Natural killer cell treated with Interleukin-12 subunit alpha and Interleukin-12 subunit beta and Interleukin-15 and Interleukin-18, amount 100 ng/mL, for 72 hours (primary cell): ENCODE data around the gene ST8SIA1. TPM values are rescaled to one million over a fixed set of nuclear protein-coding genes. Genes with fewer than 3 reads are reported as not detected.
"Not testable (repeated sequence)": the region's sequence is repeated elsewhere in the genome, so short reads cannot be mapped to it uniquely, and the experiment has no call there.

Experiments
- ATAC-seq, 2 donors: fragments of 150-1000 bp; cut with Tn5 transposase in 1 of 2; sonication (Bioruptor Pico), chemical (Tn5 transposase) in 1 of 2; 2 replicates each; pipeline ENCODE4 v1.10.0; 2021
- DNase-seq: peaks from one replicate; pipeline ENCODE4 v3.0.0; 2022; ENCODE audit warnings: low spot score
- H3K27ac Mint-ChIP-seq, 2 donors: 1 replicate in 1 of 2; 2 replicates in 1 of 2; pipeline ENCODE4 v1.8.0; 2022; ENCODE audit warnings: mixed read lengths in 2 of 2, mild to moderate bottlenecking in 1 of 2, moderate library complexity in 1 of 2
- H3K27me3 Mint-ChIP-seq, 2 donors: 1 replicate in 1 of 2; 2 replicates in 1 of 2; pipeline ENCODE4 v1.8.0; 2022; ENCODE audit warnings: mixed read lengths in 2 of 2
- H3K36me3 Mint-ChIP-seq: one replicate; pipeline ENCODE4 v1.8.0; 2022; ENCODE audit warnings: mixed read lengths
- H3K4me1 Mint-ChIP-seq, 2 donors: 1 replicate in 1 of 2; 2 replicates in 1 of 2; pipeline ENCODE4 v1.8.0; 2022; ENCODE audit warnings: low read depth in 2 of 2, mixed read lengths in 2 of 2, mild to moderate bottlenecking in 1 of 2
- H3K4me3 Mint-ChIP-seq: one replicate; pipeline ENCODE4 v1.8.0; 2022; ENCODE audit warnings: mixed read lengths
- H3K9me3 Mint-ChIP-seq: 2 replicates; pipeline ENCODE4 v1.8.0; 2022; ENCODE audit warnings: mixed read lengths
- total RNA-seq, 2 donors: library from RNA; stranded (reverse); gene quantifications; one replicate each; pipeline ENCODE4 v1.2.3, GENCODE V29; 2022

Gene ST8SIA1
- total RNA-seq = under 1 TPM; 0.19 to 0.81 TPM

GRCh38 chr12:22334410-22335100 is at the start of gene ST8SIA1:
Gene ST8SIA1, minus strand, starts transcription at chr12:22334707. Its CDS starts 475 bp downstream, at chr12:22334232.
- DNase-seq = no peak
- H3K27ac Mint-ChIP-seq = peak within 1 kb of the TSS; percentile 65 to 67
- H3K4me3 Mint-ChIP-seq = peak within 1 kb of the TSS; percentile 93
- peaks cover 36 to 38% of the 10 kb centered on the region in 2 donors for H3K27me3 Mint-ChIP-seq
- no peaks in the 10 kb centered on the region for H3K9me3 Mint-ChIP-seq
- H3K36me3 Mint-ChIP-seq = no peaks in the 10 kb centered on the region
- peaks cover 18 to 20% of the 10 kb centered on the region in 2 donors for H3K4me1 Mint-ChIP-seq
- peak; percentile 63 to 67 for ATAC-seq

- peaks cover 0 to 10% of the 10 kb centered on the region in 2 donors for H3K27me3 Mint-ChIP-seq
- no peaks in the 10 kb centered on the region for H3K4me1 Mint-ChIP-seq
- H3K36me3 Mint-ChIP-seq = no peaks in the 10 kb centered on the region
- H3K9me3 Mint-ChIP-seq = no peaks in the 10 kb centered on the region
- ATAC-seq (no peak), DNase-seq (no peak)
- H3K27ac Mint-ChIP-seq = no peak overlapping the region
- no peak overlapping the region for H3K4me3 Mint-ChIP-seq
Measured at GRCh38 chr12:22380031-22380430, 45.5 kb upstream of the ST8SIA1 start.

- peaks cover 0 to 6% of the 10 kb centered on the region in 2 donors for H3K27me3 Mint-ChIP-seq
- DNase-seq (no peak), ATAC-seq (no peak)
- H3K36me3 Mint-ChIP-seq = no peaks in the 10 kb centered on the region
- H3K9me3 Mint-ChIP-seq = no peaks in the 10 kb centered on the region
- no peak overlapping the region for H3K27ac Mint-ChIP-seq
- no peaks in the 10 kb centered on the region for H3K4me1 Mint-ChIP-seq
- H3K4me3 Mint-ChIP-seq = no peak overlapping the region
Measured at GRCh38 chr12:22377731-22378496, 43.4 kb upstream of the ST8SIA1 start.

GRCh38 chr12:22376596-22377150 is 42.2 kb upstream of the ST8SIA1 start:
- H3K4me1 Mint-ChIP-seq, H3K9me3 Mint-ChIP-seq, H3K4me3 Mint-ChIP-seq, DNase-seq, H3K27ac Mint-ChIP-seq, ATAC-seq, H3K36me3 Mint-ChIP-seq, H3K27me3 Mint-ChIP-seq: not testable (repeated sequence)

GRCh38 chr12:22374508-22374907 is 40.0 kb upstream of the ST8SIA1 start:
- ATAC-seq = no peak

GRCh38 chr12:22372277-22372837 is 37.9 kb upstream of the ST8SIA1 start:
- no peaks in the 10 kb centered on the region for H3K9me3 Mint-ChIP-seq
- no peak for DNase-seq
- no peaks in the 10 kb centered on the region for H3K4me1 Mint-ChIP-seq
- H3K4me3 Mint-ChIP-seq = no peak overlapping the region
- peaks cover 0 to 7% of the 10 kb centered on the region in 2 donors for H3K27me3 Mint-ChIP-seq
- peaks cover 6% of the 10 kb centered on the region for H3K36me3 Mint-ChIP-seq
- H3K27ac Mint-ChIP-seq = no peak overlapping the region
- ATAC-seq = no peak

More at GRCh38 chr12:22374508-22374907, 40.0 kb upstream of the ST8SIA1 start:
- no peaks in the 10 kb centered on the region for H3K4me1 Mint-ChIP-seq
- no peak overlapping the region for H3K4me3 Mint-ChIP-seq
- H3K27ac Mint-ChIP-seq = no peak overlapping the region
- peaks cover 0 to 2% of the 10 kb centered on the region in 2 donors for H3K27me3 Mint-ChIP-seq
- DNase-seq = no peak
- no peaks in the 10 kb centered on the region for H3K9me3 Mint-ChIP-seq
- H3K36me3 Mint-ChIP-seq = no peaks in the 10 kb centered on the region

- Mint-ChIP-seq H3K9me3 (peaks cover 2% of the 10 kb centered on the region), H3K27me3 (peaks cover 10 to 15% of the 10 kb centered on the region in 2 donors)
Measured at GRCh38 chr12:22366181-22366580, 31.7 kb upstream of the ST8SIA1 start.

GRCh38 chr12:22361785-22362184 is 27.3 kb upstream of the ST8SIA1 start:
- DNase-seq = no peak
- Mint-ChIP-seq H3K36me3 (peaks cover 1% of the 10 kb centered on the region), H3K4me1 (no peaks in the 10 kb centered on the region), H3K27ac (no peak overlapping the region), H3K9me3 (no peaks in the 10 kb centered on the region), H3K27me3 (peaks cover 8 to 19% of the 10 kb centered on the region in 2 donors), H3K4me3 (no peak overlapping the region)
- ATAC-seq = no peak

More at GRCh38 chr12:22366181-22366580, 31.7 kb upstream of the ST8SIA1 start:
- Mint-ChIP-seq H3K36me3 (peaks cover 14% of the 10 kb centered on the region), H3K27ac (no peak overlapping the region), H3K4me1 (no peaks in the 10 kb centered on the region), H3K4me3 (no peak overlapping the region)
- DNase-seq (no peak), ATAC-seq (no peak)

- H3K36me3 Mint-ChIP-seq = no peaks in the 10 kb centered on the region
- H3K9me3 Mint-ChIP-seq = no peaks in the 10 kb centered on the region
- no peak overlapping the region for H3K27ac Mint-ChIP-seq
- H3K4me3 Mint-ChIP-seq = no peak overlapping the region
- no peak for ATAC-seq
- peaks cover 8 to 18% of the 10 kb centered on the region in 2 donors for H3K27me3 Mint-ChIP-seq
- DNase-seq = no peak
- no peaks in the 10 kb centered on the region for H3K4me1 Mint-ChIP-seq
Measured at GRCh38 chr12:22360774-22361173, 26.3 kb upstream of the ST8SIA1 start.

- Mint-ChIP-seq H3K27ac (no peak overlapping the region), H3K9me3 (no peaks in the 10 kb centered on the region), H3K4me1 (no peaks in the 10 kb centered on the region), H3K27me3 (peaks cover 11 to 18% of the 10 kb centered on the region in 2 donors), H3K36me3 (no peaks in the 10 kb centered on the region), H3K4me3 (no peak overlapping the region)
- no peak for DNase-seq
- no peak for ATAC-seq
Measured at GRCh38 chr12:22357531-22357930, 23.0 kb upstream of the ST8SIA1 start.

GRCh38 chr12:22356231-22356630 is 21.7 kb upstream of the ST8SIA1 start:
- no peak overlapping the region for H3K27ac Mint-ChIP-seq

GRCh38 chr12:22355011-22355580 is 20.6 kb upstream of the ST8SIA1 start:
- ATAC-seq = no peak
- H3K36me3 Mint-ChIP-seq = no peaks in the 10 kb centered on the region
- no peaks in the 10 kb centered on the region for H3K4me1 Mint-ChIP-seq
- H3K9me3 Mint-ChIP-seq = no peaks in the 10 kb centered on the region
- DNase-seq = no peak
- H3K27ac Mint-ChIP-seq = no peak overlapping the region
- H3K4me3 Mint-ChIP-seq = no peak overlapping the region
- H3K27me3 Mint-ChIP-seq = peaks cover 4 to 11% of the 10 kb centered on the region in 2 donors

More at GRCh38 chr12:22356231-22356630, 21.7 kb upstream of the ST8SIA1 start:
- H3K9me3 Mint-ChIP-seq = no peaks in the 10 kb centered on the region
- DNase-seq (no peak), ATAC-seq (no peak)
- H3K4me3 Mint-ChIP-seq = no peak overlapping the region
- peaks cover 7 to 15% of the 10 kb centered on the region in 2 donors for H3K27me3 Mint-ChIP-seq
- no peaks in the 10 kb centered on the region for H3K4me1 Mint-ChIP-seq
- no peaks in the 10 kb centered on the region for H3K36me3 Mint-ChIP-seq

GRCh38 chr12:22353615-22354325 is 19.3 kb upstream of the ST8SIA1 start:
- peaks cover 8 to 17% of the 10 kb centered on the region in 2 donors for H3K27me3 Mint-ChIP-seq

More at GRCh38 chr12:22353615-22354325, 19.3 kb upstream of the ST8SIA1 start:
- H3K9me3 Mint-ChIP-seq = no peaks in the 10 kb centered on the region
- no peaks in the 10 kb centered on the region for H3K4me1 Mint-ChIP-seq
- H3K4me3 Mint-ChIP-seq = no peak overlapping the region
- ATAC-seq = no peak
- H3K36me3 Mint-ChIP-seq = no peaks in the 10 kb centered on the region
- no peak for DNase-seq
- no peak overlapping the region for H3K27ac Mint-ChIP-seq
